ENCODE measurements around the gene PRH1. TPM values are rescaled to one million over a fixed set of nuclear protein-coding genes. Genes with fewer than 3 reads are reported as not detected.
A peak's percentile ranks its signal among the peaks of the same experiment; 100 is the strongest.

Gene PRH1
- 3.5 and 10.7 TPM in 2 replicates for total RNA-seq (2014; rRNA removed; shearing (Covaris generic))

DNA sequence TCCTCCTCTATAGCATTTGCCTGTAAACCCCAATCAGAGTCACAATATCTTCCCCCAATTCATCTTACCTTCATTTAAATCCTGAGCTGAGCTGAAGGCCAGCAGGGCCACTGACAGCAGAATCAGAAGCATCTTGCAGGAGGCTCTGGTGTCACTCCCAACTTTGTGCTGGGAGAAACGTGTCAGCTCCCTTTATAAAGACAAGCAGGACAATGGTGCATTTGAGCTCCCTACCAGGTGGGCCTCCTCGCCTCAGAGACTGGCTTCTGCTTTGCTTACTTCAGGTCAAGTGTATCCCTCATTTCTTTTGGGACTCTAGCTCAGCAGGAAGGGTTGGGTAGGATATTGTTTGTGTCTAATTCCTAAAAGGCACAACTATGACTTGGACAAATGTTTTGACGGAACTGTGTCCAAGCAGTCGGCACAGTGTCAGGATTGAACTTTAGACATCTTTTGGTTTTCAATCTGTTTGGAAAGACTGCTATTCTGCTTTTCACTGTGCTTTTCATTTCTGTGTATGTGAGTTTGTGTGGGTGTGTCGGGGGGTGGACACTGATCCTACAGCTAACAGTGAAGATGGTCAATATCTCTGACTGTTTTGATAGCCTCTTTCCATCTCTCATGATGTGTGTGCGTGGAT is at the start of gene PRH1:
Gene PRH1 (minus strand): TSS at position 170 of the 640 bp plus-strand sequence. CDS start 38 bp downstream, at position 132.
- DNase-seq (ENCODE audit: low read depth): no peak

DNA sequence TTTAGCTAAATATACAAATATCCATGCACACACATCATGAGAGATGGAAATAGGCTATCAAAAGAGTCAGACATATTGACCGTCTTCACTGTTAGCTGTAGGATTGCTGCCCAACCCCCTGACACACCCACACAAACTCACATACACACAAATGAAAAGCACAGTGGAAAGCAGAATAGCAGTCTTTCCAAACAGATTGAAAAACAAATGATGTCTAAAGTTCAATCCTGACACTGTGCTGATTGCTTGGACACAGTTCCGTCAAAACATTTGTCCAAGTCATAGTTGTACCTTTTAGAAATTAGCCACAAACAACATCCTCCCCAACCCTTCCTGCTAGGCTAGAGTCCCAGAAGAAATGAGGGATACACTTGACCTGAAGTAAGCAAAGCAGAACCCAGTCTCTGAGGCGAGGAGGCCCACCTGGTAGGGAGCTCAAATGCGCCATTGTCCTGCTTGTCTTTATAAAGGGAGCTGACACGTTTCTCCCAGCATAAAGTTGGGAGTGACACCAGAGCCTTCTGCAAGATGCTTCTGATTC is 44.8 kb upstream of the PRH1 start, which contains the start of gene PRH2:
Gene PRH2 (plus strand): TSS at position 491 of the 541 bp plus-strand sequence. CDS start 38 bp downstream, at position 529.
- DNase-seq (ENCODE audit: low read depth): no peak

DNA sequence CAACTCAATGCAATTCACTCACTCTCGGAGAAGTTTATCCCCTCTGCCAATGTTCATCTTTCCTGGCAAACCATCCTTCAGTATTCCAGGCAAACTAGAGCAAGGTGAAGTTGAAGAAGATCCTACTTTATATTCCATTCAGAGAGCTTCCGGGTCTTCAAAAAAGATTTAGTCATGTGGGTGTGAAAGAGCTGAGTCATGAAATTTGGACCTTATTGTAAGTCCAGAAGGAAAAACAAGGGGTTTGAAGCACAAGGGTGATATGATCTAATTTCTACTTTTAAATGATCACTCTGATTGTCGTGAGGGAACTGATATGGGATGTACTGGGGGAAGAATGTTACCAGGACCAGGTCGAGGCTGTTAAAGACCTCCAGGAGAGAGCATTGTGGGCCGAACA is 42.2 kb upstream of the PRH1 start:
- no peak for DNase-seq (ENCODE audit: low read depth)

DNA sequence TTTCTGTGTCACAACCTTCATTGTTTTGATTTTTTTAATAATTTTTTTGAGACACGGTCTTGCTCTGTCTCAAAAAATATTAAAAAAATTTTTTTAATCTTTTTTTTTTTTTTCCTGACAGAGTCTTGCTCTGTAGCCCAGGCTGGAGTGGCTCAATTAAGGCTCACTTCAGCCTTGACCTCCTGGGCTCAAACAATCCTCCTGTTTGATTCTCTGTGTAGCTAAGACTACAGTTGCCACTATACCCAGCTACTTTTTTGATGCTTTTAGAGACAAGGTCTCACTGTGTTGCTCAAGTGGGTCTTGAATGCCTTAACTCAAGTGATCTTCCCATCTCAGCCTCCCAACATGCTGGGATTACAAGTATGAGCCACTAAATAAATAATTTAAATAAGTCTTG is 35.8 kb upstream of the PRH1 start:
- DNase-seq (ENCODE audit: low read depth): no peak

DNA sequence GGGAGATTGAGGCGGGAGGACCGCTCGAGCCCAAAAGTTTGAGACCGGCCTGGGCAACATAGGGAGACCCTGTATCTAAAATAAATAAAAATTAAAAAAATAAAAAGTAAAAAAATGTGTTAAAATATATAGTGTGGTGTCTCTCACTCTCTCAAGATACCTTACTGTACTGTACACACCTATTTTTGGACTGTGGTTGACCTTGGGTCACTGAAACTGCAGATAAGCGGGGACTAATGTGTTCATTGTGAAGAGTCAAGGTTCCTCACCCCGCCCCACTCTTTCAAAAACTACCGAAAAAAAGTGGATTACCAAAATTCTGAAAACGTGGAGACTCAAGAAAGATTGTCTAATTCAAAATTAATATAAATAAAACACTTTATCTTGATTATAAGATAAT is 26.3 kb upstream of the PRH1 start:
- DNase-seq (ENCODE audit: low read depth): no peak

DNA sequence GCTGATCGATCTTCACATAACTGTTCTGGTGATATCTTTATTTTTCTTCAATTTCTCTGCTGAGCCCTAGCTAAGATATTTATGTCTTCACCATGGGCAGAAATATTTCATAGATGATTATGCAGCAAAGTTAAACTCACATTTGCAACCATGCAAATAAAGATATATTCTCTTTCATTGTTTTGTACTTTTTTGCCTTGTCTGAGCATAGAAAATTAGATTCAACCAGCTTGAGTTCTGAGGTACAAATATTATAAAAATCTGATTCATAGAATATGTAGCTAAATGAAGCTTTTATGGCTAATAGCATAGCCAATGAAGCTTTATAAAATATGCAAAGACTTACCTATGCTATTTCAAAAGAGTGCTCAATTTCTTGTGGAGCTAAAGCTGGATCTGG is 25.4 kb upstream of the PRH1 start, which contains the start of gene TAS2R13:
Gene TAS2R13 (minus strand): TSS at position 101 of the 400 bp plus-strand sequence. CDS start 264 bp downstream, outside the sequence.
- no peak for DNase-seq (ENCODE audit: low read depth)

DNA sequence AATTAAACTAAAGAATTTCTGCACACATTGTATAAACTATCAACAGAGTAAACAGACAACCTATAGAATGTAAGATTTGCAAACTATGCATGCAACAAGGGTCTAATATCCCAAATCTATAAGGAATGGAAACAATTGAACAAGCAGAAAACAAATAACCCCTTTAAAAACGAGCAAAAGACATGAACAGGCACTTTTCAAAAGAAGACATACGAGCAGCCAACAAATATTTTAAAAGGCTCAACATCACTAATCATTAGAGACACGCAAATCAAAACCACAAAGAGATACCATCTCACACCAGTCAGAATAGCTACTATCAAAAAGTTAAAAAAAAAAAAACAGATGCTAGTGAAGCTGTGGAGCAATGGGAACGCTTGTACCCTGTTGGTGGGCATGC is 20.6 kb upstream of the PRH1 start:
- no peak for DNase-seq (ENCODE audit: low read depth)

DNA sequence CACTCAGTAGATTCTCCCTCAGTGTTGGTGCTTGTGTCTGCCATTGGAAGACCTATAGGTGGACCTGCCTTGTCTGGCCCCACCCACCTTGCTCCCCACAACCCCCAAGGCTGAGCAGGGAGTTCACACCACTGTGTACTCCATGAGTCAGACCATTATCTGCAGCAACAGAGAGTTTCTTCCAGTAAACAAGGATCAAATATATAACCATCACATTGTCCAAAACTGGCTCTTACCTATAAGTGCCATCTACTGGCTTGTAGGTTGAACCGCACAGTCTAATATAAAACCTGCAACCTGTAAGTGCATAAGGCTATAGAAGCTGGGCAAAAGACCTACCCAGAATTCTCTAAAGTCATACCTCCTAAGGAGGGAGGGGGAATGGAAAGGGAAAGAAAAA is 17.4 kb upstream of the PRH1 start:
- no peak for DNase-seq (ENCODE audit: low read depth)

DNA sequence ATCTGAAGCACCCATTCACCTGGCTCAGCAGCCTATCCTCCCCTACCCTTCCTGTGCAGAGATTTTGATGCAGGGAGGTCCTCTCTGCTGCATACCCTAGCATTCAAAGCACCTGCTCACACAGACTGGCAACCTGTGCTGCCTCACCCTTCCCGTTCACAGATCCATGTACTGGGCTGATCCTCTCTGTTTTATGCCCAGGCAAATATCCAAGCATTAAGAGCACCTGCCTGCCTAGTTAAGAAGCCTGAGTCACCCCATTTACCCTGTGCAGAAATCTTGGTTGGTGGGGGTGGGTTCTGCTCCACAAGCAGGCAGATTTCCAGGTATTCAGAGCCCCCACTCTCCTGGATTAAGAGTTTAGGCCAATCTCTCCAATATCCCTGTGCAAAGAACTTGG is 16.9 kb upstream of the PRH1 start:
- DNase-seq (ENCODE audit: low read depth): no peak

DNA sequence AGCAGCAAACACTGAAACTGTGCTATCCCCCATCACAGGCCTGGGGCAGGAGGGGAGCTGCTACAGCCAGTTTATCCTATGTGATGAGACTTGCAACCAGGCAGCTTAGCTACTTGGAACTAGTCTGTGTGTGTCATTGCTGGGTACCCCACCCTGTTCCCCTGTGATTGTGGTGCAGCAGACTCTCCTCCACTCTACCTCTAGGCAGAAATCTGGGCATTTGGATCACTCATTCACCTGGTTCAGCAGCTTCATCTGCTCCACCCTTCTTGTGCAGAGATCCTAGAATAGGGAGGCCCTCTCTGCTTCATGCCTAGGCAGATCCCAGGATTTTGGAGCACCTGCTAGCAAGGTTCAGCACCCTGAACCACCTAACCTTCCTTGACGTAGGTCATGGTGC is 16.5 kb upstream of the PRH1 start:
- no peak for DNase-seq (ENCODE audit: low read depth)

DNA sequence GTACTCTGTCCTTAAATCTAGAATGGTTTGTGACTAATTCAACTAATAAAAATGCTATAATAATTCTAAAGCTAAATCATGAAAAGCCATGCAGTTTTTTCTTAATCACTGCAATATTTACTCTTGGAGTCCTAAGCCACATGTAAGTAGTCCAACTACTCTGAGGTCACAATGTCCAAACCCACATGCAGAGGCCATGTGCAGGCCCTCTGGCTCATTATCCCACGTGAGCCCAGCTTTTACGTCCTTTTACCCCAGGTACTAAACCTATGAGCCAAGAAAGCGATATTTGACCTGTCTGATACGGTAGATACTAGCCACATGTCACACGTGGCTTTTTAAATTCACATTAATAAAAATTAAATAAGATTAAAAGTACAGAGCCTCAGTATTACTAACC is 12.8 kb upstream of the PRH1 start:
- no peak for DNase-seq (ENCODE audit: low read depth)

DNA sequence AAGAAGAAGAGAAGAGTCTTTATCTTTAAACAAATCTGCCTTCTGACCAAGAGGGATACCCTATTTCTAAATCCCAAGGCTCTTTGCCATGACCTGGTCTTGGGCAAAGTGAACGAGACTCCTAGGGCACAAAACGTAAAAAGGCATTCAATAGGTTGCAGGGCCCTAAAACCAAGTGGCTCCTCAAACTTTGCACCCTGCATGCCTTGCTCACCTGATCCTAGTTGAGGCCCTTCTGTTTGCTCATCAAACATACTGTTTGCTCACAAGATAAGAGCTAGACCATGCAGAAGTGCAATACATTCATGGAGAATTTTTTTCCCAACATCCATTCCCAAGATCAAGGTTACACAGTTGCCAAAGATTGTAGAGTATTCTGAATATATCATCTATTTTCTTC is 7.9 kb upstream of the PRH1 start:
- DNase-seq (ENCODE audit: low read depth): no peak

DNA sequence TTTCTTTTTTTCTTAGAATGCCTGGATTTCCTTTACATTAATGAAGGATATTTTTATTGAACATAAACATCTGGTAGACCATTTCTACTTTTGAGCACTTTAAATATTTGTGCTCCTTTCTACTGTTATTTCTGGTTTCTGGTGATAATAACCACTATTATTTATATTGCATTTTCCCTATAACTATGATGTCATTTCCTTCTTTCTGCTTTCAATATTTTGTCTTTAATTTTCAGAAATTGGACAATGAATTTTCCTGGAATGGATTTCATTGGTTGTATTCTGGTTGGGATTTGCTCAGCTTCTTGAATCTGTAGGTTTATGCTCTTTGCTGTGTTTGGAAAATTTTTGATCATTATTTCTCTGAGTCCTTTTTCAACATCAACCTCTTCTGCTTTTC is 5.2 kb upstream of the PRH1 start:
- no peak for DNase-seq (ENCODE audit: low read depth)

DNA sequence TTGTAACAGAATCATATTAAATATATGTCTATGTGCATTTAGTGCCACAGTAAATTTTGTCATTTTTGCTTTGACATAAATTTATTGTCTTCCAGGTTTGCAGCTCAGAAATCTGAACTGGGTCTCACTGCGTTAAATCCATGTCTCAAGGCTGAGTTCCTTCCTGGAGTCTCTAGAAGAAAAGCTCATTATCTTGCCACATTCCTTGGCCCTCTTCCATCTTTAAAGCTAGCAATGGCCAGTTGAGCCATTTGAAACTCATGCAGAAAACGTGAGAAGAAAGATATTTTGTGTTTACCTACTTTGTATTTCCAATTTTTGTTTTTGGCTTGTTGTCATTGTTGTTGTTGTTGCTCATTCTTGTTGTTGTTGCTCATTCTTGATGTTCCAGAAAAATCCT is 10.7 kb downstream of the PRH1 start:
- peak; percentile 22 for DNase-seq (ENCODE audit: low read depth)

DNA sequence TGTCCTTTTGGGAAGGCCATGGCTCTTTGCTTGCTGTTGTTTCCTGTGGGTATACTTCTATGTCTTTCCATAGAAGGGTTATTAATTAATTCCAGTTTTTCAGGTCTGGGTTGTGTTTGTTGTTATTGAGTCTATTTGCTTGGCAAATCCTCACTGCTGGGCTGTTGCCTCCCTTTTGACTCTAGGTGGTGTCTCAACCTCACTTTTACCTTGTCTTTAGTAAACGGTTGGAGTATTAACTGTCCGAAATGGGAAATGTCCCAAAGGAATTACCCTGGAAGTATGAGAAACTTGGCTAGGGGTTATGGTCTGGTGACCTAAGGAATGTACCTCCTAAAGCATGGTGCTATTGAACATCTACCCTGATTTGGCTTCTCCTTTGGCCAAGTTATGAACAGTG is 16.7 kb downstream of the PRH1 start:
- no peak for DNase-seq (ENCODE audit: low read depth)

DNA sequence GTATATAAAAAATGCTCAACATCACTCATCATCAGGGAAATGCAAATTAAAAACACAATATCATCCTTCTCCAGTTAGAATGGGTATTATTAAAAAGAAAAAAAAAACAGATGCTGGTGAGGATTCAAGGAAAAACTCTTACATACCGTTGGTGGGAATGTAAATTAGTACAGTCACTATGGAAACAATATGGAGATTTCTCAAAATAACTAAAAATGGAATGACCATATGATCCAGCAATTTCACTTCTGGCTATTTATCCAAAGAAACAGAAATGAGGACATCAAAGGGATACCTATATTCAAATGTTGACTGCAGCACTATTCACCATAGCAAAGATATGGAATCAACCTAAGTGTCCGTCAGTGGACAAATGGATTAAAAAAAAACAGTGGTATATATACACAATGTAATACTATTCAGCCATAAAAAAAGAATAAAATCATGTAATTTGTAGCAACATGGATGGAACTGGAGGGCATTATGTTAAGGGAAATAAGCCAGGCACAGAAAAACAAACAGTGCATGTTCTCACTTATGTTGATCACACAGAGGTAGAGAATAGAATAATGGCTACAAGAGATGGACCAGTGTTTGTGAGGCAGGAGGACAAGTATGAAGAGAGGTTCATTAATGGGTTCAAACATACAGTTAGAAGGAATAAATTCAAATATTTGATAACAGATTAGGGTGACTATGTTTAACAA is 20.4 kb downstream of the PRH1 start:
- no peak for DNase-seq (ENCODE audit: low read depth)

DNA sequence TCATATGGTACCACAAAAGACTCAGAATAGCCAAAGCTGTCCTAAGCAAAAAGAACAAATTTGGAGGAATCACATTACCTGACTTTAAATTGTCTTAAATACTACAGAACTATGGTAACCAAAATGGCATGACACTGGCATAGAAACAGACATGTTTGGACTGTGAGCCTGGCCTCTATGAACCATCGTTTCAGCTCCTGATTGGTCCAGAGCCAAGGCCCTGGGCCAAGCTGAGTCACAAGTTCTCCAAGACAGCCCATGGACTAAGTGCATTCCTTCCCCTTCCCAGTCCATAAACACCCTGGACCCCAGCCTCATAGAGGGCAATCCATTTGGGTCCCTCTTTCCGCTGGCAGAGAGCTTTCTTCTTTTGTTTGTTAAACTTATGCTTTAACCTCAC is 22.7 kb downstream of the PRH1 start:
- peak; percentile 35 for DNase-seq (ENCODE audit: low read depth)

DNA sequence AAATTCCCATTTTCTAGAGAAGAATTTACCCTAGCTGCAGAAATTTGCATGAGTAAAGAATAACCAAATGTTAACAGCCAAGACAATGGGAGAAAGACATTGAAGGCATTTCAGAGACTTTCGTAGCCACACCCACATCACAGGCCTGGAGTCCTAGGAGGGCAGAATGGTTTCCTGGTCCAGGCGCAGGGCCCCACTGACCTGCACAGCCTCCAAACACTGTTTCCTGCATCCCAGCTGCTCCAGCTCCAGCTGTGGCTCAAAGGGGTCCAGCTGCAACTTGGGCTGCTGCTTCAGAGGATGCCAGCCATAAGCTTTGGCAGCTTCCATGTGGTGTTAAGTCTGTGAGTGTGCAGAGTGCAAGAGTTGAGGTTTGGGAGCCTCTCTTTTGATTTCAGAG is 28.2 kb downstream of the PRH1 start:
- DNase-seq (ENCODE audit: low read depth): no peak

DNA sequence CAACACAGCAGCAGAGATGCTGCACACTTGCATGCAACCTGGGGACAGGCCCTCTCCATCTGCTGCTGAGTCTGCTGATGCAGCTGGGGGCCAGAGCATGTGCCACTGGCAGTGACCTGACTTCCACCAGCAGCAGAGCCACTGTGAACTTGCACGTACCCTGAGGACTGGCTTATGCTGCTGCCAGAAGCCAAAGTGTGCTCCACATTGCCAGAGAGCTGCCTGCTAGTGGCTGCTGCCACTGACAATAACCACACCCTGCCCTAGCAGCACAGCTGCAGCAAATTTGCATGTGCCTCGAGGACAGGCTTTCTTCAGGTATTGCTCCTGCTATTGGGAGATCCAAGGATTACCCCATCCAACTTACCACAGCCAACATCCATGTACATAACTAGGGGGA is 30.3 kb downstream of the PRH1 start:
- no peak for DNase-seq (ENCODE audit: low read depth)

DNA sequence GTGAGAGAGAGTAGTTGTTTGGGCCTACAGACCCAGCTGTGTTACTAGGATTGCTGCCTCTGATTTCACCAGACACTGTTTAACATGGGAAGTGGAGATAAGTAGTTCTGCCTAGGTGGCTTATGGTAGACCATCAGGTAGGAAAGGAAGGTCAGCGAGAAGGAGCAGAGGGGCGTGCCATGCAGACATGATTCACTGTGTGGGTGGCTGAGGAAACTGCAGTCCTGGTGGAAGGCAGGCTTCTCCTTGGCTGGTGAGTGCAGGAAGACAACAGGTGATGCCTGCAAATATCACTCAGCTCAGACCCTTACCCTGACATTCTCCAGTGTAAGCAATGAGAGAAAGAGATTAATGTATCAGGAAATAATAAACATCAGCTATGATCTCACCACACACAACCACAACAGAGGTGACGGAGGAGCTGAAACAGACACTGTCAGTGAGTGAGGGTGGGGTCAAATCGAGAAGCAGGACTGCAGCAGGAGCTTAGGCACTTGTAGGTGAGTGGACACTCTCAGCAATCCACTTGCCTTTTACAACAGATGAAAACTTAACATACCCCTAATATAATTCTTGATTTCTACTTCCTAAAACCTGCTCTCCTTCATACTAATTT is 32.7 kb downstream of the PRH1 start:
- DNase-seq (ENCODE audit: low read depth): no peak

DNA sequence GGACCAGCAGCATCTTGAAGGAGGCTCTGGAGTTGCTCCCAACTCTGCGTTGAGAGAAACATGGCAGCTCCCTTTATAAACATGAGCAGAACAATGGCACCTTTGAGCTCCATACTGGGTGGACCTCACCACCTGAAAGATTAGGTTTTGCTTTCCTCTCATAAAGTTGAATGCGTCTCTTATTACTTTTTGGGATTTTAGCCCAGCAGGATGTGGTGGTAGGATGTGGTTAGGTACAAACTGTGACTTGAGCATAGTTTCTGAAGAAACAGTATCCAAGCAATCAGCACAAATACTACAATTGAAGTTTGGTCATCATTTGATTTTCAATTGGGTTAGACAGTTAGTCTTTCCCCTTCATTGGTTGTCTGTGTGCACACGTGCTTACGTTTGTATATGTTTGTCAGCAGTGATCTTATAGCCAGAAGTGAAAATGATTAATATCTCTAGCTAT is 34.6 kb downstream of the PRH1 start, which contains the start of gene PRR4:
Gene PRR4 (minus strand): TSS at position 51 of the 454 bp plus-strand sequence. CDS start 38 bp downstream, at position 13.
- DNase-seq (ENCODE audit: low read depth): peak; percentile 34

DNA sequence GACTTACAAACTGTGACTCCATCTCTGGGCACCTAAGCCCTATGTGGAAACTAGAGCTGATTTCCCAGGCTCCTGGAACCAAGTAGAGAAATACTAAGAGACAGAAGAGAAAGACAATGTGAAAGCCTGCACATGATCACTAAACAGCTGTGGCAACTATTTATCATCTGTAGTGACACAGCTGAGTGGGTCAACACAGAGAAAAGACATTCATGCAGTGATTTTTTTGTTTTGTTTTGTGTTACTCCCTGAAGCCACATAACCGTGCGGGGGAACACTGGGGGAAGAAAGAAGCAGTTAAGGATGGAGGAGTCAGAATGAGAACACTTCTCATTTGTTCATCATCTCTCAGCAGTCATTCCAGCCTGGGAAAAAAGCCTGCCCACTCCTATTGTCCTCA is 36.3 kb downstream of the PRH1 start:
- no peak for DNase-seq (ENCODE audit: low read depth)
